AG09319 (cell line): ENCODE measurements around the gene RADX.

Experiments used
- DNase-seq: peaks from one replicate; pipeline ENCODE4 v3.0.0-alpha.2; 2010; ENCODE audit warnings: low read depth; ENCODE audit errors: extremely low read depth
- TF ChIP-seq, protein P1 (sequence below): IDR thresholded peaks from 2 replicates; pipeline ENCODE4 v1.5.1; 2011; ENCODE audit warnings: low read depth, mild to moderate bottlenecking, inconsistent platforms, low read length, moderate library complexity

Gene RADX, protein sequence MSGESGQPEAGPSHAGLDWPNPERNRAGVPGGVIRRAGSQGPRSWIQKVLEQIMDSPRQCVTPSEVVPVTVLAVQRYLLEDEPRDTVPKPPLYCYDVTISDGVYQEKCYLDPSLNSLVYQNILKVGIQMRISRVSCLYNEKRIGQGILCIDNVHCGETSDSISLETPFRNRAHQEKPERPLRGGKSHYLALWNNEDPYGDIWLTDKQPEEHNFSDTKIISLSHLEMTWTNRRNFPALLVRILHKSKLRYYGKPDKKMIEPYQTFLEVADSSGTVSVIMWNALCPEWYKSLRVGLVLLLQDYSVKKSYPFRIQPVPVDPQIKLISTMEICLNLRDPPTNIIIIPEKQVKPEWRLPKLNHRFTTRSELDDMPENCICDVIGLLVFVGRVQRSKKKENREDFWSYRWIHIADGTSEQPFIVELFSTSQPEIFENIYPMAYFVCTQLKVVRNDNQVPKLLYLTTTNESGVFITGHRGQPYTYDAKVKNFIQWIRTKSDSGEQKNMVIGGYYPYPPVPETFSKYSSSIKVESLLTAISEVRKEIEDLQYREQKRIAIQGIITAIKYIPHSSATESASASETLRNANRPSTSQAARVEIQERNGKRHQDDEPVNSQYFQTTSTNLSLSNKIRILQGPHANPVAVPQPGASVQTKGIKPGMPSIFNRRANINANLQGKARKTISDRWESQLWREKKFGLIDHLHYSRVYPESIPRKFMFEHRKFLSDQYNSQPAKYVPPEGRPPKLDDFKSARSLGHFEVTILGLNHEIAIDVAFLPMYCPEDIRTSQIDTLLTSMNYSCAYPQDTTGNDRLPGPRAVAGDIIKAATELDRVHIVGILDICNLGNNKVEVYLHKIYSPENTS

DNA sequence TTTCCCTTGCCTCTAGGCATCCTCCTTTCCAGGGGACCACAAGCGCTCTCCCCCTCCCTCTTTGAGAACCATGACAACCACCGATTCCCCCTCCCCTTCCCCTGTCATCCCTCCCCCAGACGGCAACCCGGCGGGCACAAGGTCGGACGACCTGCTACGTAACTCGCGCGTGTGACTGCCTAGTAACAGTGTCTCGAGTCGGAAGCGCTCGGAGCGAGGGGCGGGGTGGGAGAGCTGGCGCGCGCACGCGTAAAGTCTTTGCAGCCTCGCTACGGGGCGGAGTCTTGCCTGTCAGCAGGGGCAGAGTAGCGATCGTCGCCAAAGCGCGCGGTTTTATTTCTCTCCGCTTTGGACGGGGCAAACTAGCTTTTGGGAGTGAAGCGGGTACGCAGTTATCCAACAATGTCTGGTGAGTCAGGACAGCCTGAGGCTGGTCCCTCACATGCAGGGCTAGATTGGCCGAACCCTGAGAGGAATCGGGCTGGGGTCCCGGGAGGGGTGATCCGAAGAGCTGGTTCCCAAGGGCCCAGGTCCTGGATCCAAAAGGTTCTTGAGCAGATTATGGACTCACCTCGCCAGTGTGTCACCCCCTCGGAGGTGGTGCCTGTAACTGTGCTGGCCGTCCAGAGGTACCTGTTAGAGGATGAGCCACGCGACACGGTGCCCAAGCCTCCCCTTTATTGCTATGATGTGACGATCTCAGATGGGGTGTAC, at the start of gene RADX:
TSS of gene RADX (plus strand) at position 300 of the 714 bp plus-strand sequence. CDS start at position 403, 103 bp downstream.
- TF ChIP-seq, protein P1, sequence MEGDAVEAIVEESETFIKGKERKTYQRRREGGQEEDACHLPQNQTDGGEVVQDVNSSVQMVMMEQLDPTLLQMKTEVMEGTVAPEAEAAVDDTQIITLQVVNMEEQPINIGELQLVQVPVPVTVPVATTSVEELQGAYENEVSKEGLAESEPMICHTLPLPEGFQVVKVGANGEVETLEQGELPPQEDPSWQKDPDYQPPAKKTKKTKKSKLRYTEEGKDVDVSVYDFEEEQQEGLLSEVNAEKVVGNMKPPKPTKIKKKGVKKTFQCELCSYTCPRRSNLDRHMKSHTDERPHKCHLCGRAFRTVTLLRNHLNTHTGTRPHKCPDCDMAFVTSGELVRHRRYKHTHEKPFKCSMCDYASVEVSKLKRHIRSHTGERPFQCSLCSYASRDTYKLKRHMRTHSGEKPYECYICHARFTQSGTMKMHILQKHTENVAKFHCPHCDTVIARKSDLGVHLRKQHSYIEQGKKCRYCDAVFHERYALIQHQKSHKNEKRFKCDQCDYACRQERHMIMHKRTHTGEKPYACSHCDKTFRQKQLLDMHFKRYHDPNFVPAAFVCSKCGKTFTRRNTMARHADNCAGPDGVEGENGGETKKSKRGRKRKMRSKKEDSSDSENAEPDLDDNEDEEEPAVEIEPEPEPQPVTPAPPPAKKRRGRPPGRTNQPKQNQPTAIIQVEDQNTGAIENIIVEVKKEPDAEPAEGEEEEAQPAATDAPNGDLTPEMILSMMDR, result no peak
- DNase-seq, result peak; percentile 16

DNA sequence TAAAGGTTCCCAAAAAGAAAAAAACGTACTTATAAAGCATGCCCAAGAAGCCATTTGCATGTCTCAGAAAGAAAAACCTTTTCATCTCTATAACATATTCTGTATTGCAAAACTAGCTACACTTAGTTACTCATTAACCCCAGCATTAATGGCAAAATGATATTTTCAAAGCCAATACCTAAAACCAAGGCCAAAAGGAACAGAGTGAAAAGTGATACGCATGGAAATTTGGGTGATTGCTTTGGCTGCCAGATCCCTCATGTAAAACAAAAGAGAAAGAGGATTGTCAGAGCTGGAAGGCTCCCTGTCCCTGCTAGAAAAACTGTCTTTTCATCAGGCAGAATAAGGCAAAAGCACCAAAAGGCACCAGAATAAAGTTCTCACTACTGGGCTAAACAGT, 46.8 kb upstream of the RADX start:
- TF ChIP-seq, protein P1, result no peak
- no peak for DNase-seq

DNA sequence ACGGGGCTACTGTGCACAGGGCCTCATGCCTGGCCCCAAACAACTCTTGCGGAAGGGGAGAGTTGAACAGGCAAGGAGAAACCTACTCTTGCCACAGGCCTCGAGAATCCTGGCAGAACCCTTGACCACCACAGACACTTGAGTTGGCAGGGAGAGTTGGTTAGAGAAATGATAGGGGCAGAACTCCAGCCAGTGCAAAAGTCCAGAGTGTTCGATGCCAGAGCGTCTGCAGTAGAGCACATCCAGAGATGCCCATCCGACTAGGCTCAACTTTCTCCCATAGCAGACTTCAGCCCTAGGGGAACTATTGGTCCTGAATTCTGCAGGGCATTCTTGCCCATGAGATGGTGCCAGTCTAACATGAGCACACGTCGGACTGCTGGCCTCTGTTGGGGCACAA, 45.4 kb upstream of the RADX start:
- DNase-seq, result no peak
- TF ChIP-seq, protein P1, result no peak

DNA sequence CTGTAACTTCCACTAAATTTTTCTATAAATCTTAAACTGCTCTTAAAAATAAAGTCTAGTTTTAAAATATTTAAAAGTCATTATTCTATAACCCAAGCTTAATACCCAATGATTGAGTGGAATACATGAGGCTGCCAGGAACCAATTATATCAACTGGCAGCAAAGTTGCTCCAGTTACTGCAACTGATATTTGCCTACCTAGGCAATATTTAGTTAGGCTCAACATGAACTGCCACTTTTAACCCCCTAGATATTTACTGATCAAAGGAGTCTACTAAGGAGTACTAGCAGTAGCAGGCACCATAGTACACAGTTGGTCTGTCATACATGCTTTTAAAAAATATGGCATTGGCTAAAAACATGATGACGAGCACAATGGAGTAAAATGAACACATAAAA, 29.9 kb upstream of the RADX start:
- DNase-seq, result no peak
- TF ChIP-seq, protein P1, result no peak

DNA sequence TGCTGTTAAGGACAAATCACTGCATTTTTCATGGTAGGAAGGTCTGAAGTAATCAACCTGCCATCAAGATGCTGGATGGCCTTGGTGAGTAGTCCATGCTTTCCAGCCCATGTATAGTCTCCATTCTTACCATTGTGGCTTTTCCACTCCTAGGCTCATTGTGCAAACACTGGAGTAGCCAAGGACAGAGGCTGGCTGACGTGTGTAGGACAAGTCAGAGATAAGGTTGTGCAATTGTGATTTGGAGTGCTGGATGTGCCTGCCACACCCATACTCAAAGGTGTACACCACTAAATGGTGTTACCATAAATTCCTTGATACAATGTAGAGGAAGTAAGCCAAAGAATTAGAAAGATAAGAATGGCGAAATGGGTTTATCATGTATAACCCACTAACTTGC, 26.3 kb upstream of the RADX start:
- DNase-seq, result no peak
- TF ChIP-seq, protein P1, result no peak

DNA sequence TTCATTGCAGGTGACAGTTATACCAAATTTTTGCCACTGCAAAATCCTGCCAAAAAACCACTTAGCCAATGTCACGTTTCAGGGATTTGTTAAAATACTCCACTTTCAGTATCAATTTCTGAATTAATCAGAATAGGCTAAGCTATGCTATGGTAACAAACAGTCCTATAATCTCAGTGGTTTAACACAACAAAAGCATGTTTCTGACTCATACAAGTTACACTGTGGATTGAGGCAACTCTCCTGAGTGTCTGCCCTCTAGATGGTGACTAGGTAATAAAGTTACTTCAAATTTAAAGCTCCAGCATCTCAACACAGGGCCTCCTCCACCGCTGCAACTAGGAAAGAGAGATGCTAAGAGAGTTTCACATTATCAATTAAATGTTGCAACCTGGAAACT, 23.0 kb upstream of the RADX start:
- DNase-seq, result no peak
- TF ChIP-seq, protein P1, result no peak

DNA sequence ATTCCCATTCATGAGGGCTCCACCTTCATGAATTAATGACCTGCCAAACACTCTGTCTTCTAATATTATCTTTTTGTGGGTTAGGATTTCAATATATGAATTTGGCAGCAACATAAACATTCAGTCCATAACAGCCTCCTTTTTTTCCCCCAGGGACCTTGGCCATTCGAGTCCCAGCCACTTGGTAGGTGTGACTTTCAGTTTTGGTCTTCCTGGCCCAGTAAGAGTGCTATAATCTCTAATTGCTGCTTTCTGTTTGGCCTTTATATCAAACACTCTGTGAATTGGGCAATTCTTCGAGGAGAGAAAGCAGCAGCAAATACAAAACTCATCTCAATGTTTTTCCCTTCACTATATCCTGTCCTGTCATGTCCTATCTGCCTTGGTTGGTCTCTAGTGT, 12.4 kb upstream of the RADX start:
- TF ChIP-seq, protein P1, result no peak
- no peak for DNase-seq
